Transverse colon (tissue), 4 donors: ENCODE measurements around the gene NBAS. TPM values are rescaled to one million over a fixed set of nuclear protein-coding genes. Genes with fewer than 3 reads are reported as not detected.

Experiments
- DNase-seq: peaks from one replicate; pipeline ENCODE4 v3.0.0-alpha.2; 2019
- H3K27ac ChIP-seq, 4 donors: fragments of 200-600 bp; sonication (generic); 2 replicates each; pipeline ENCODE4 v1.5.1; 2016 to 2018; ENCODE audit warnings: inconsistent platforms in 4 of 4
- H3K27me3 ChIP-seq: fragments of 200-600 bp; sonication (generic); 2 replicates; pipeline ENCODE4 v1.5.1; 2017; ENCODE audit warnings: inconsistent platforms
- H3K36me3 ChIP-seq, 4 donors: fragments of 200-600 bp; sonication (generic); 2 replicates each; pipeline ENCODE4 v1.5.1; 2017 to 2019; ENCODE audit warnings: inconsistent platforms in 4 of 4
- H3K4me1 ChIP-seq, 4 donors: fragments of 200-600 bp; sonication (generic); 2 replicates each; pipeline ENCODE4 v1.5.1; 2017 to 2020; ENCODE audit warnings: inconsistent platforms in 4 of 4
- H3K4me3 ChIP-seq, 4 donors: fragments of 200-600 bp; sonication (generic); 1 replicate in 1 of 4; 2 replicates in 3 of 4; pipeline versions ENCODE4 v1.5.1 to v1.6.1; 2017 to 2019; ENCODE audit warnings: inconsistent platforms in 4 of 4
- H3K9me3 ChIP-seq, 2 donors: fragments of 200-600 bp; sonication (generic); 2 replicates each; pipeline ENCODE4 v1.5.1; 2017 to 2019; ENCODE audit warnings: inconsistent platforms in 2 of 2
- EP300 ChIP-seq: sonication (generic); formaldehyde crosslinking; IDR thresholded peaks from one replicate; pipeline ENCODE4 v1.6.1; 2017; ENCODE audit warnings: antibody characterized with exemption, low read depth
- POLR2A ChIP-seq: fragments of 450-650 bp; IDR thresholded peaks from one replicate; pipeline ENCODE4 v1.6.1; 2016; ENCODE audit warnings: antibody characterized with exemption, mild to moderate bottlenecking, moderate library complexity
- POLR2AphosphoS5 ChIP-seq, 3 donors: sonication (generic); formaldehyde crosslinking; IDR thresholded peaks; one replicate each; pipeline ENCODE4 v1.6.1; 2016; ENCODE audit warnings: antibody characterized with exemption in 3 of 3
- WGBS, 2 donors: methylation state at CpG; one replicate each; pipeline ENCODE4 v1.1.5; 2018; ENCODE audit warnings: low coverage in 1 of 2; 5-methylcytosine and 5-hydroxymethylcytosine counted together
- in situ Hi-C, 4 donors: fragments of 200-750 bp; cut with MboI; loops; one replicate each; pipeline versions ENCODE4 v1.15.0 to v1.15.1; 2017; ENCODE audit warnings: low sequenced_read_pairs in 3 of 4, low pct_ligation_motif_present in 1 of 4, low pct_unique_long_range_greater_than_20kb in 1 of 4
- intact Hi-C: fragments of 100-400 bp; cut with DNase I; formaldehyde crosslinking; loops from one replicate; pipeline ENCODE4 v1.15.1; 2023; ENCODE audit warnings: low total_unique reads
- total RNA-seq, 4 donors: library from RNA; depleted of rRNA; stranded (reverse); fragments of >200 nt; gene quantifications; one replicate each; pipeline ENCODE4 v1.1.0, GENCODE V29; 2016
- TF ChIP-seq, protein P1 (sequence below), 5 experiments: fragments of 200-600 bp in 3 of 5; fragments of 450-650 bp in 2 of 5; sonication (generic) in 3 of 5; IDR thresholded peaks; 1 replicate in 2 of 5; 2 replicates in 3 of 5; pipeline ENCODE4 v1.5.1; 2016 to 2017; ENCODE audit warnings: antibody characterized with exemption in 5 of 5, inconsistent platforms in 3 of 5, mild to moderate bottlenecking in 2 of 5, moderate library complexity in 1 of 5

NBAS gene
- total RNA-seq, 4 donors from 2014 or later = 30.6 to 43.2 (median 34.5) TPM

GRCh38 chr2:15568874-15569273, 7.7 kb upstream of the NBAS start:
- 91 to 97% methylated on average over 5 to 12 of the region's 12 CpGs for WGBS, 2 donors
- no peak for DNase-seq

DNA sequence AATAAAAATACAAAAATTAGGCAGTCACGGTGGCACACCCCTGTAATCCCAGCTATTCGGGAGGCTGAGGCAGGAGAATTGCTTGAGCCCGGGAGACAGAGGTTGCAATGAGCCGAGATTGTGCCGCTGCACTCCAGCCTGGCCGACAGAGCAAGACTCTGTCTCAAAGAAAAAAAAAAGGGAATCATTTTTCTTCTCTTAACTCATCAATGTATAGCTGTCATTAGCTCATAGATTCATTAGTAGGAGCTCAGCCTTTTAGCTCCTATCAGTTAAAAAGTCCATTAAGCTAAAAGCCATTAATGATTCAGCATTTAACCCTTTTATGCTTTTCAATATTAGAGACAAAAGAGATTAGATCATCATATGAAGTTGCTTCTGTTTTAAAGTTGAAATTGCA, 5.8 kb upstream of the NBAS start:
- Histone ChIP-seq H3K36me3 (no peaks in the 10 kb centered on the region), H3K9me3 (no peaks in the 10 kb centered on the region), H3K27ac (no peak overlapping the region), H3K4me3 (no peak overlapping the region), H3K27me3 (no peaks in the 10 kb centered on the region), H3K4me1 (peaks cover 0 to 7% (median 4%) of the 10 kb centered on the region in 4 donors)
- in situ Hi-C loops = no loop called here
- intact Hi-C loops = no loop called here
- WGBS, 2 donors = 90 to 100% methylated on average over 1 to 6 of the region's 6 CpGs
- TF ChIP-seq EP300 = no peak
- no peak for TF ChIP-seq POLR2A
- TF ChIP-seq, protein P1, sequence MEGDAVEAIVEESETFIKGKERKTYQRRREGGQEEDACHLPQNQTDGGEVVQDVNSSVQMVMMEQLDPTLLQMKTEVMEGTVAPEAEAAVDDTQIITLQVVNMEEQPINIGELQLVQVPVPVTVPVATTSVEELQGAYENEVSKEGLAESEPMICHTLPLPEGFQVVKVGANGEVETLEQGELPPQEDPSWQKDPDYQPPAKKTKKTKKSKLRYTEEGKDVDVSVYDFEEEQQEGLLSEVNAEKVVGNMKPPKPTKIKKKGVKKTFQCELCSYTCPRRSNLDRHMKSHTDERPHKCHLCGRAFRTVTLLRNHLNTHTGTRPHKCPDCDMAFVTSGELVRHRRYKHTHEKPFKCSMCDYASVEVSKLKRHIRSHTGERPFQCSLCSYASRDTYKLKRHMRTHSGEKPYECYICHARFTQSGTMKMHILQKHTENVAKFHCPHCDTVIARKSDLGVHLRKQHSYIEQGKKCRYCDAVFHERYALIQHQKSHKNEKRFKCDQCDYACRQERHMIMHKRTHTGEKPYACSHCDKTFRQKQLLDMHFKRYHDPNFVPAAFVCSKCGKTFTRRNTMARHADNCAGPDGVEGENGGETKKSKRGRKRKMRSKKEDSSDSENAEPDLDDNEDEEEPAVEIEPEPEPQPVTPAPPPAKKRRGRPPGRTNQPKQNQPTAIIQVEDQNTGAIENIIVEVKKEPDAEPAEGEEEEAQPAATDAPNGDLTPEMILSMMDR (IDR thresholded peaks at IDR 0.05) = no peak
- no peak for TF ChIP-seq POLR2AphosphoS5 (IDR thresholded peaks at IDR 0.05)
- no peak for DNase-seq

More at GRCh38 chr2:15568874-15569273, 7.7 kb upstream of the NBAS start:
- H3K9me3 ChIP-seq = no peaks in the 10 kb centered on the region
- in situ Hi-C loops = no loop called here
- H3K27me3 ChIP-seq = no peaks in the 10 kb centered on the region
- TF ChIP-seq POLR2A = no peak
- TF ChIP-seq, protein P1 (IDR thresholded peaks at IDR 0.05) = no peak
- no peak for TF ChIP-seq EP300
- TF ChIP-seq POLR2AphosphoS5 (IDR thresholded peaks at IDR 0.05) = no peak
- no peak overlapping the region for H3K27ac ChIP-seq
- H3K4me3 ChIP-seq = no peak overlapping the region
- no peaks in the 10 kb centered on the region for H3K4me1 ChIP-seq
- intact Hi-C loops = no loop called here
- H3K36me3 ChIP-seq = no peaks in the 10 kb centered on the region

- intact Hi-C loops (no loop called here), in situ Hi-C loops (no loop called here)
- Histone ChIP-seq H3K4me3 (no peak overlapping the region), H3K9me3 (no peaks in the 10 kb centered on the region), H3K4me1 (peaks cover 0 to 8% (median 4%) of the 10 kb centered on the region in 4 donors), H3K27ac (no peak overlapping the region), H3K36me3 (no peaks in the 10 kb centered on the region), H3K27me3 (no peaks in the 10 kb centered on the region)
- 34 to 41% methylated on average over 2 of the region's 2 CpGs for WGBS, 2 donors
- no peak for DNase-seq
- TF ChIP-seq POLR2AphosphoS5 (IDR thresholded peaks at IDR 0.05) = no peak
- TF ChIP-seq, protein P1 (IDR thresholded peaks at IDR 0.05) = no peak
- TF ChIP-seq POLR2A = no peak
- no peak for TF ChIP-seq EP300
Observed at GRCh38 chr2:15565994-15566671, 5.0 kb upstream of the NBAS start.

DNA sequence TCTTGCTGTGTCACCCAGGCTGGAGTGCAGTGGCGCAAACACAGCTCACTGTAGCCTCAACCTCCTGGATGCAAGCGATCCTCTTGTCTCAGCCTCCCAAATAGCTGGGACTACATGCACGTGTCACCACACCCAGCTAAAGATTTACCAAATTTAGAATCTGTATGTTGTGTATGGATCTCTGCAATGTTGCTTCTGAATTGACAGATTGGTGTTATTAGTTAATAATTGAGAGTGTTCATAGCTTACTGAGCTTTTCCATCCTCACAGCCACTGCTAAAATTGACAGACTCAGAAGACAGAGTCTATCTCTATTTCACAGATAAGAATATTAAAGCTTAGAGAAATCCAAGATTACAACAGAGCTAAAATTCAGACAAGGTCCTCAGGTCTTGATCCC, 4.3 kb upstream of the NBAS start:
- TF ChIP-seq POLR2A = no peak
- TF ChIP-seq, protein P1 (IDR thresholded peaks at IDR 0.05) = no peak
- no peak for TF ChIP-seq POLR2AphosphoS5 (IDR thresholded peaks at IDR 0.05)
- TF ChIP-seq EP300 = no peak
- intact Hi-C loops (no loop called here), in situ Hi-C loops (no loop called here)
- WGBS, 2 donors = 77% methylated on average over 3 of the region's 3 CpGs; no CpG with 5 or more reads in 1 of the 2 donors
- no peaks in the 10 kb centered on the region for H3K27me3 ChIP-seq
- no peaks in the 10 kb centered on the region for H3K36me3 ChIP-seq
- H3K9me3 ChIP-seq = no peaks in the 10 kb centered on the region
- no peak overlapping the region for H3K27ac ChIP-seq
- peaks cover 0 to 8% (median 4%) of the 10 kb centered on the region in 4 donors for H3K4me1 ChIP-seq
- H3K4me3 ChIP-seq = no peak overlapping the region
- DNase-seq = no peak
